ENCODE results near the gene TTC21B.

TTC21B gene

DNA sequence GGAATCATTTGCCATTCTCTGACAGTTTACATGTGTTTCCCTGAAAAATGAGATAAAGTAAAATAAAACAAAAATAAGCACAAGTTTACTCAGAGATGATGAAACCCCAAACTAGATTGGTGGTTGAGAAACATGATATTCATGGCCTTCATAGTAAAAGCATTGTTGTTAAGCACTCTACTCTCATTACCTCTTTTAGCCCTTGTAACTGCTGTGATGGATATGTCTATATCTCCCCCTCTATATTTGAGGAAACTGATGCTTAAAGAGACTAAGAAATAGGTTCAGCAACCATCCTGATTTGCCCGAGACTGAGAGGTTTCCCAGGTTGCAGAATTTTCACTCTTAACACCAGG, 125.7 kb downstream of the TTC21B start:
- no peak for DNase-seq

DNA sequence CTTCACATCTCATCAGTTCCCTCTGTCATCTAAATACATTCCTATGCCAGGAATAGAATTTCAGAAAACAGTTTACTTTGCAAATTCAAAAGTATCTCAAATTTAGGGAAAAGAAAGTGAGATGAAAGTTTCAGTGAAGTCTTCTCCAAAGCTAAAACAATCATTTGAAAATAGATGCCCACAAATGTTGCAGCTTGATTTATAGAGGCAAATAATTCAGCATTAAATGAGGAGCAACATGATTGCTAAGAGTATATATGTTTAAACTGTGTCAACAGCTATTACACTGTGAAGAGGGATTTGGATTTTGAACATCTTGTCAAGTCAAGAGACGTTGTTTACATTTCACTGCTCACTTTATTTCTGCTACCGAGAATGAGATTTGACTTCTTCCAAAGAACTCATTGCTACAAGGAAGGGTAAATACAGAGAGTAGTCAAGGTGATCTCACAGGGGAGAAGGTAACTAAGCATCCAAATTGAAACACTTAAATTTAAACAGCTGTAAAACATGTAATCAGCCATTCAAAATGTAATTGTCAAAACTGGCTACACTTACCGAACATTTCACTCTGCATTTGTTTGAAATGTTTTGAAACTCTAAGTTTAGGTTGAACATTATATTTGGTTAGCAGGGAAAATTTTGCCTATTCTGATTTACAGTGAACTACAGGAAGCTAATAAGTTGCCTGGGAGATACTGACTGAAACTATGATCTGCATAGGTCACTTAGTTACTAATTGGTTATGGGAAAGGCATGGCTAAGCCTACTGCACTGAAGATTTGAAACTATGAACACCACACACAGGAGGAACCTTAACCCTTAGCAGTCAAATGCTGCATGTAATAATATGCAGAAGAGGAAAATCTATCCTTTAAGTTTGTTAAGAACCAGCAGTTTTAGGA, 126.3 kb downstream of the TTC21B start:
- peak; percentile 3 for DNase-seq

DNA sequence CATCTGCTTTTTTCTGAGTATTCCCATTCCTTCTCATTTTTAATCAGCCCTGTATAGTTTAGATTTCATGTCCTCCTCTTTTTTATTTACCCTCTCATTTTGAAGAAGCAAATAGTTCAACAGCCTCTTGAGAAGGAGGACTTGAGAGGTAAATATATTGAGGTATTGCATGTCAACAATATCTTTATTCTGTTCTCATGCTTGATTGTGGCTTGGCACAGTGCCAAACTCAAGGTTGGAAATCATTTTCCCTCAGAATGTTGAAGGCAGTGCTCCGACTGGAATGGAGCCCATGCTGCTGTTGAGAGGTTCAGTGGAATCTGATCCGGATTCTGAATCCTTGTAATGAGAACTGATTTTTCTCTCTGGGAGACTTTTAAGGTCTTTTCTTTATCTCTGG, 128.5 kb downstream of the TTC21B start:
- DNase-seq: peak; percentile 57
